DMS53 (cell line): ENCODE data around the gene TAB2.
A peak's percentile ranks its signal among the peaks of the same experiment; 100 is the strongest.
"Not testable (repeated sequence)": the region's sequence is repeated elsewhere in the genome, so short reads cannot be mapped to it uniquely, and the experiment has no call there.

ENCODE experiments used
- DNase-seq: peaks from one replicate; lab custom pipeline; 2025; lab: John Stamatoyannopoulos, UW

Gene TAB2

GRCh38 chr6:149444360-149445094, 127.0 kb downstream of the TAB2 start:
- peak; percentile 58 for DNase-seq

DNA sequence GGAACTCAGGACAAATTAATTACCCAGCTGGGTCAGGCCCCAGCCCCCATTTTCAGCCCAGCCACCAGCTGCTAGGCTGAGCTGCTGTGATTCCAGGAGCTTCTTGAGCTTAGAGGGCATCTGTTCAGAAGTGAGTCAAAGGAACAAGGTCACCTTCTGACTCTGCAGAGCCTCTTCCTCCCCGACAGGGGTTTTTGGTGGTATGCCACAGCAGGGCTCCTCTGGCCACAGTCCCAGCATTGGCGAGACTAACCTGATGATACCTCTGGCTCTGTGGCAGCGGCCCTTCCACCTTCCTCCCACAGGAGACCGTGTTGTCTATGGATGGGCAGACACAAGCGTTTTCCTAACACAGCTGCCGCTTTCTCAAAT, 127.6 kb downstream of the TAB2 start:
- DNase-seq = peak; percentile 54

DNA sequence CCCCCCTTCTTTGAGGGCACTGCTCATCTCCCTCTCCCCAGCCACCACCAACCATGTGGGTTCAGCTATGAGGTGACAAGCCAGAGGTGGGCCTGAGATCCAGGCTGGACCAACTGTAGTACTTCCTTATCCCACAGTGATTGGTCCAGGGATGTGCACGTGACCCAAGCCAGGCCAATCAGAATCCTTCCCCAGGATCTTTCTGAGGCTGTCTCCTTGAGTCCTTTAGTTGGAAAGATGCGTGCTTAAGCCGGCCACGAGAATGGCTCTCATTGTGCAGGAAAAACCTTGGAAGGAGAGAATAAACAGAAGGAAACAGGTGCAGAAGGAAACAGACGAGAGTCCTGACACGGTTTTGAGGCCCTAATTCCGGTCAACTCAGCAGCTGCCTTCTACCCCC, 128.1 kb downstream of the TAB2 start:
- DNase-seq = peak; percentile 21

- DNase-seq = peak; percentile 5
Observed at GRCh38 chr6:149446791-149447376, 129.4 kb downstream of the TAB2 start.

GRCh38 chr6:149448821-149449453, 131.4 kb downstream of the TAB2 start:
- DNase-seq = no peak

DNA sequence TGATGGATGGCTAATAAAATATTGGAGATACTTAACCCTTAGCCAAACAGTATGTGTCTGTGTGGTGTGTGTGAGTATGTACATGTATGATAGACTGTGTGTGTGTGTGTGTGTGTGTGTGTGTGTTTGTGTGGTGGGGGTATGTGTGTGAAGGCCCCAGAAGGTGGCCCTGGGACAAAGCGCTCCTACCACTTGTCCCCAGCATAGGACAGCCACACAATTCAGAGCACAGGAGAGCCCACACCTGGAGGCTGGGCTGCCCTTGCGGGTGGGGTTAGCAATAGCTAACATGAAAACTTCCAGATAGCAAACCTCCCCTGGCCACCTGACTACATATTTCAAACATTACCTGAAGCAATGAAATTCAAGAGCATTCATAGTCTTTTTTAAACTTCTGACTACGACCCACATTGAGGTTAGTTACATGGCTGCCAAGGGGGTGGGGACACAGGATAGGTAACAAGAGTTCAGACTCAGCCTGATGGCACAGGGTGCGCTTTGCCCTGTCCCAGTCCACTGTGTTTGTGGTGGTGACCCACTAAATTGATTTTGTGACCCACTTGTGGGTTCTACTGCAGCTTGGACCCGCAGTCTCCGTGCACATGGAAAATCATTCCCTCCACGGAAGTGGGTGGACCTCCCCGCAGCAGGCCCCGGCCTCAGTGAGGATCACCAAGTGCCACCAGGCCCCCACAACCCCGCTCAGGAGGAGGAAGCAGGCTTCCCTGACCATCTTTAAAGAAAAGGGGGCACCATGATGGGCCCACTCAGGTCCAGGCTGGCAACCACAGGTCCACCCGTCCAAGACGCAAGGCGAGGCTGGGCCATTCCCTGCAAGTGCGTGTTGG, 132.5 kb downstream of the TAB2 start:
- no peak for DNase-seq

GRCh38 chr6:149450679-149451375, 133.3 kb downstream of the TAB2 start:
- DNase-seq = peak; percentile 70

GRCh38 chr6:149451376-149452036, 134.0 kb downstream of the TAB2 start:
- DNase-seq = peak; percentile 55

DNA sequence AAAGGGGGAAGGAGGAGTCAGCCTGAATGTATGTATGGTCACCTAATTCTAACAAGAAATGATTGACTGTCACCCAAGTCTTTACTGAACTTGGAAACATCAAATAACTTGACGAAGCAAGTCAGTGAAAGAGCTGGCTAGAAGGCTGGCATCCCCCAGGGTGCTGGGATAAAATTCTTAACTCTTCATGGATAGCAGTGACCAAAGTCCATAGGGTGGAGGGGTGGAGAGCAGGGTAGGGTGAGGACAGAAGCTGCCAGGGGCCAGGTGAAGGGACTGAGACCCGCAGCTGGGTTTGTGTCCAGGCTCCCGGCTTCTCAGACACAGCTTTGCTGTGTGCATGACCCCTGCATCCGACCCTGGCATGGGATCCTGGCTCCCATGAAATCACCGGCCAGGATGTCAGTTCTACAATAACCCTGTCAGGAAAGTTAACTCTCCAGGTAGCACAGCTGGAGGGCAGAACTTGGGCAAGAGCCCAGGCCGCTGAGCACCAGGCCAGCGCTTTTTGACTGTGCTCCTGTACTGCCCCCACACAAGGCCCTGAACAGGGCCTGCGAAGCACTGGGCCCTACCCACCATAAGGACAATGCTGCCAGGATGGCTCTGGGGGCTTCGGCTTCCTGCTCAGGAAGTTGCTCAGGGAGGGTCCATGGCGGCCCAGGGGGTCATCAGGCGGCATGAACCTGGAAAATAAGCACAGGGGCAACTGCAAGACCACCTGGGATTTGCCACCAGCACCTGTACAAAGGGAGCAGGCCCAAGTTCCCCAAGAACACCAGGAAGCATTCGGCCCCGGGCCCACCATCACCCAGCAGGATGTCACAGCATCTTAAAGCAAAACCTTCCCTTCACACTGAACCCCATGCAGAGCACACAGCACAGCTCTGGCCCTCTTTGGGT, 134.8 kb downstream of the TAB2 start:
- DNase-seq = no peak

DNA sequence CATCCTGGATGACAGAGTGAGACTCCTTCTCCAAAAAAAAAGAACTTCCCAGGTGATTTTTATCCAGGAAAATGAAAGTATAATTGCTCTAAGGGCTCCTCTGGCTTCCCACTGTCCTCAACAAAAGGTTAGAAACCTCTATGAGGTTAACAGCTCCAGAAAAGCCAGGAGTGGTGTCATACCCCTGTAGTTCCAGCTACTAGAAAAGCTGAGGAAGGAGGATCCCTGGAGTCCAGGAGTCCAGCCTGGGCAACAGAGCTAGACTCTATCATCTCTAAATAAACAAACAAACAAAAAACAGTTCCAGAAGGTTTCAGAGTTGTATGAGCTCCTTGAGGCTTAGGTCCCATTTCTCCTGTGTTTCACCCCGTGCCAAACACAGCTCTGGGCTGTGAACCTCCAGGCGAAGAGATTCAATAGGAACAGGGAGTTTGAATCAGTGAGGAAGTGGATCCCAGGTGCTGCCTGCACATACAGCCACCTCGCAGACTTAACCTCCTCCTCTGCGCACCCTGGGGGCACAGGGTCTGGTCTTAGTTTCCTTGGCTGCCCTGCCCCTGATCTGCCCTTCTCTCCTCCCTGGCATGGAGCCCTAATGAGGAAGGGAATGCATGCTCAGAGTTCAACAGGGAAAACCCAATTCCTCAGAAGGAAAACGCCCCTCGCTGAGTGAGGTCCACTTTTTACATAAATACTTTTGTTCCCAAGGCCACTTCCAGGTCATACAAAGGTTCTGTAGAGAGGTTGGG, 136.3 kb downstream of the TAB2 start:
- DNase-seq = no peak

- DNase-seq = peak; percentile 49
Observed at GRCh38 chr6:149454346-149454848, 136.9 kb downstream of the TAB2 start.

DNA sequence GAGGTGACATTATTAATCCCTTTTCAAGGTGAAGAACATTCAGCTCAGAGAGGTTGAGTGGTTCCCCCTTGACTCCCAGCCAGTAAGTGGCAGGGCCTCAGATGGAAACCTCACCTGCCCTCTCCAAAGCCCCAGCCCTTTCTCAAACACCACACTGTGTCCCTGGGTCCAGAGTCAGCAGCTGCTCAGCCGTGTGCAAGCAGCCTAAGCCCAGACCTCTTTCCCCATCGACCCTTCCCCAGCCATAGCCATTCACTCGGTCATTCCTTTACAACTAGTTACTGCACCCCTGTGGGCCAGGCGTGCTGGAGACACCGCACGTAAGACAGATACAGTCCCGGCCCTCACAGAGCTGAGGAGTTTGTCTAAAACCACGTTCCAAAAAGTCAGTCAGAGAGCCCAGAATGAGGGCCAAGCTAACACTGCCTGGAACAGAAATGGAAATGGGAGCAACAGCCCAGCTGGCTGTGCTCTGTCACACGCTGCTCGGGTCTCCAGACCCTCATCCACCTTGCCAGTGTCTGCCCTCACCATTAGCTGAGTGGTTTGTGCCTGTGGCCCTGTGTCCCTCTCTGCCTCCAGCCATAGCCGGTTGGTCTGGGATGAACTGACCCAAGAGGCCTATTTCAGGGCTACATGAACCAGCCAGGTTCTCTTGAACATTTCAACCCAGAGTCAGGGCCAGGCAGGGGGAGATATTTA, 137.7 kb downstream of the TAB2 start:
- peak; percentile 20 for DNase-seq

DNA sequence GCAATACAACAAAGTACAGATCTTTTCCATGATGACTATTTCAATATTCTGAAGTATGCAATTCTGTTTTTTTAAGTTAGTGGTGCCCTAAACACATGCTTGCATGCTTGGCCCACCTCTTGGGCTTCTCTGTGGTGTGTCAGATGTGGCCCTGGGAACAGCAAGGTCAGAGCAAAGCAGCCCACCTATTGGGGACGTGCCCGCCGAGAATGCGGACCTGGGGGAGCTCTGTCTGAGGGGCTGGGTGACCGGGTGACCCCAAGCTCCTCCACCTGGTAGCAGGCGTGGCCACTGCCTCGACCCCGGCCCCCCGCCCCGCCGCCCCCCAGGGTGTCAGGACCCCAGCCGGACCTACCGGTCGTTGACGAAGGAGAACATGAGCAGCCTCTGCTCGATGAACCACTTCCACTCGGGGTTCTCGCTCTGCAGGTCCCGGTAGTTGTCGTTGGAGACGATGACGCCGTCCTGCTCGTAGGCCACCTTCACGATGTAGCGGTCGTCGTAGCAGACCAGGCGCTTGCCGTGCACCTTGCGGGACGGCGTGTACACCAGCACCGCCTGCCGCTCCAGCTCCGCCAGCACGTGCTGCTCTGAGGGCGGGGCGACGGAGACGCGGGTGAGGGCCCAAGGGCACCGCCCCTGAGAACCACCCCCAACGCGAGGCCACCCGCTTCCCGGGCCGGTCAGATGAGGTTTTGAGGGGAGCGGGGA, 139.0 kb downstream of the TAB2 start:
- no peak for DNase-seq

GRCh38 chr6:149457316-149457884, 139.9 kb downstream of the TAB2 start:
- DNase-seq = peak; percentile 71

DNA sequence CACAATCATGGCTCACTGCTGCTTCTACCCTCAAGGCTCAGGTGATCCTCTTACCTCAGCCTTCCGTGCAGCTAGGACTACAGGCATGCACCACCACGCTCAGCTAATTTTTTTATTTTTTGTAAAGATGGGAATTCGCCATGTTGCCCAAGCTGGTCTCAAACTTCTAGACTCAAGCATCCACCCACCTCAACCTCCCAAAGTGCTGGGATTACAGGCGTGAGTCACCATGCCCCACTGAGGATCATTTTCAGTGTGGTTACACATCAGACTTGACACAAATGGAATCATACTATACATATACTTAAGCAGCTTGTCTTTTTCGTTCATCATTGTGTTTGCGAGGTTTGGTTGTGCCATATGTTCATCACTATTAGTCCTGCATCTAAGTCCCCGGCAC, 140.7 kb downstream of the TAB2 start:
- no peak for DNase-seq

DNA sequence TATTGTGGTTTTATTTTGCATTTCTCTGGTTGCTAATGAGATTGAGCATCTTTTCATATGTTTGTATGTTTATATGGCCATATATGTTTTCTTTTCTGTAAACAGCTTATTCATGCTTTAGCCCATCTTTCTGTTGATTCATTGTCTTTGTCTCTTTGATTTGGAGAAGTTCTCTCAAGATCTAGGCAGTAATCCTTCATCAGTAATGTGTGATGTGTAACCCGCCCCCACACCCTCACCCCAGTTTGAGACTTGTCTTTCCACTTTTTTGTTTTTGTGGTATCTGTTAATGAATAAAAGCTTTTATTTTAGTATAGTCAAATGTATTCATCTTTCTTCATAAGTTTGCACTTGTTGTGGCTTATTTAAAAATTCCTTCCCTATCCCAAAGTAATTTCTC, 141.3 kb downstream of the TAB2 start:
- DNase-seq = no peak

DNA sequence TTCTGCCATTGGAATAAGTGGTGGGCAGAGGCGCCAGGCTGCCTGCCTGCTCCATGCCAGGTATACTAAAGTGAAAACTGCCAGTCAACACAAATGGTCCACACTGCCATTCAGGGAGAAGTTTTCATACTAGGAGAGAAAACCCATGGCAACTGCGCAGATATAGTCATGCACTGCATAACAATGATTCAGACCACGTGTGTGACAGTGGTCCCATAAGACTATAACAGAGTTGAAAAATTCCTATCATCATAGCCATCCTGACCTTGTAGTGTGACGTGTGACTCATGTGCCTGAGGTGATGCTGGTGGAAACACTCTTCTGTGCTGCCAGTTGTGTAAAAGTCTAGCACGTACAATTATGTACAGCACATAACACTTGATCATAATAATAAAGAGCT, 142.2 kb downstream of the TAB2 start:
- DNase-seq = no peak

GRCh38 chr6:149460249-149460648, 142.7 kb downstream of the TAB2 start:
- not testable (repeated sequence) for DNase-seq
